Measurements from ENCODE around the gene EDDM13.

DNA sequence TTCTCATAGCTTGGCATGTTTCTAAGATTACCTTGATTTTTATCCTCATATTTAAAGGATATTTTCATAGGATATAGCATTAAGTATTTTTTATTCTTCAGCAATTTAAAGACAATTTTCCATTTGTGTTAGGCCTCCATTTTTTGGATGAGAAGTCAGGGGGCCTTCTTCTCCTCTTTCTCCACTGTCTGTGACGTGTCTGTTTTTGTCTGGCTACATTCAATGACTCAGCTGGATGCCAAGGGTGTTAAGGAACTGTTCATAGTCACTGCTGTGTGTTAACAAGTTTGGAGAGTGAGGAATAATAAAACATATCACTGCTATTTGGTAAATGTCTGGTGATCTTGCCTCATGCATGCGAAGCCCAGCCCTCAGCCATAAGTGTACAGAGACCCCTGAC lies 84.4 kb downstream of the EDDM13 start:
- TF ChIP-seq, protein P1, sequence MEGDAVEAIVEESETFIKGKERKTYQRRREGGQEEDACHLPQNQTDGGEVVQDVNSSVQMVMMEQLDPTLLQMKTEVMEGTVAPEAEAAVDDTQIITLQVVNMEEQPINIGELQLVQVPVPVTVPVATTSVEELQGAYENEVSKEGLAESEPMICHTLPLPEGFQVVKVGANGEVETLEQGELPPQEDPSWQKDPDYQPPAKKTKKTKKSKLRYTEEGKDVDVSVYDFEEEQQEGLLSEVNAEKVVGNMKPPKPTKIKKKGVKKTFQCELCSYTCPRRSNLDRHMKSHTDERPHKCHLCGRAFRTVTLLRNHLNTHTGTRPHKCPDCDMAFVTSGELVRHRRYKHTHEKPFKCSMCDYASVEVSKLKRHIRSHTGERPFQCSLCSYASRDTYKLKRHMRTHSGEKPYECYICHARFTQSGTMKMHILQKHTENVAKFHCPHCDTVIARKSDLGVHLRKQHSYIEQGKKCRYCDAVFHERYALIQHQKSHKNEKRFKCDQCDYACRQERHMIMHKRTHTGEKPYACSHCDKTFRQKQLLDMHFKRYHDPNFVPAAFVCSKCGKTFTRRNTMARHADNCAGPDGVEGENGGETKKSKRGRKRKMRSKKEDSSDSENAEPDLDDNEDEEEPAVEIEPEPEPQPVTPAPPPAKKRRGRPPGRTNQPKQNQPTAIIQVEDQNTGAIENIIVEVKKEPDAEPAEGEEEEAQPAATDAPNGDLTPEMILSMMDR (conservative IDR thresholded peaks at IDR 0.05; ENCODE audit: low read depth, low read length) = no peak
- no peak for TF ChIP-seq EZH2 (IDR thresholded peaks at IDR 0.05; ENCODE audit: low read length, unreplicated experiment)
